ACHN (cell line): ENCODE results near the gene OSBPL1A.

Experiments used
- DNase-seq: peaks from one replicate; pipeline ENCODE4 v3.0.0-alpha.2; 2015
- in situ Hi-C: cut with HindIII; loops from 2 replicates; pipeline ENCODE4 v1.10.0; 2017; ENCODE audit warnings: low sequenced_read_pairs, low pct_ligation_motif_present, low pct_unique_long_range_greater_than_20kb

The OSBPL1A gene

GRCh38 chr18:24120676-24121075 lies 276.9 kb downstream of the OSBPL1A start:
- DNase-seq, result no peak
- in situ Hi-C loops, result no loop called here

GRCh38 chr18:24118750-24119577 lies 278.7 kb downstream of the OSBPL1A start:
- in situ Hi-C loops, result no loop called here
- DNase-seq, result peak; percentile 72

GRCh38 chr18:24115628-24116027 lies 282.0 kb downstream of the OSBPL1A start:
- in situ Hi-C loops, result no loop called here
- no peak for DNase-seq

- in situ Hi-C loops, result no loop called here
- DNase-seq, result no peak
Observed at GRCh38 chr18:24114924-24115549, 282.6 kb downstream of the OSBPL1A start.

- in situ Hi-C loops, result no loop called here
- peak; percentile 19 for DNase-seq
Observed at GRCh38 chr18:24112874-24113615, 284.6 kb downstream of the OSBPL1A start.

- in situ Hi-C loops, result no loop called here
- no peak for DNase-seq
Observed at GRCh38 chr18:24112464-24112863, 285.2 kb downstream of the OSBPL1A start.
